Keratinocyte (primary cell): ENCODE measurements around the gene PIP4K2A. TPM values are rescaled to one million over a fixed set of nuclear protein-coding genes. Genes with fewer than 3 reads are reported as not detected.
"Not testable (repeated sequence)": the region's sequence is repeated elsewhere in the genome, so short reads cannot be mapped to it uniquely, and the experiment has no call there.

Source experiments
- DNase-seq: peaks from one replicate; pipeline ENCODE4 v3.0.0-alpha.2; 2011; ENCODE audit warnings: low read depth, missing footprints, low spot score
- FAIRE-seq: peaks from 2 replicates; lab custom pipeline; 2011; peaks lifted over from hg19 to GRCh38; lab: Jason Lieb, UNC
- H2AFZ ChIP-seq: 2 replicates; pipeline ENCODE4 v1.6.0; 2012; ENCODE audit warnings: low read length, control low read depth, inconsistent platforms; ENCODE audit not compliant: control insufficient read depth
- H3K27ac ChIP-seq: 2 replicates; pipeline ENCODE4 v1.5.1; 2011; ENCODE audit warnings: low read length; ENCODE audit not compliant: control insufficient read depth, insufficient read depth
- H3K27me3 ChIP-seq: 3 replicates; pipeline ENCODE4 v1.6.0; 2011; ENCODE audit warnings: low read length; ENCODE audit not compliant: control insufficient read depth, insufficient read depth; ENCODE audit errors: extremely low read depth
- H3K36me3 ChIP-seq, 2 experiments: 2 replicates in 1 of 2; 3 replicates in 1 of 2; pipeline ENCODE4 v1.5.1; 2011; ENCODE audit warnings: low read length in 2 of 2, mild to moderate bottlenecking in 1 of 2; ENCODE audit not compliant: control insufficient read depth in 2 of 2, insufficient read depth in 2 of 2; ENCODE audit errors: extremely low read depth in 1 of 2
- H3K4me1 ChIP-seq: 3 replicates; pipeline ENCODE4 v1.5.1; 2011; ENCODE audit warnings: low read length; ENCODE audit not compliant: control insufficient read depth, insufficient read depth; ENCODE audit errors: extremely low read depth
- H3K4me2 ChIP-seq: 3 replicates; pipeline ENCODE4 v1.6.0; 2011; ENCODE audit warnings: low read depth, low read length; ENCODE audit not compliant: control insufficient read depth, insufficient read depth; ENCODE audit errors: extremely low read depth
- H3K4me3 ChIP-seq, 3 experiments: fragments of 200-600 bp in 1 of 3; sonication (generic) in 1 of 3; 2 replicates in 2 of 3; 3 replicates in 1 of 3; pipeline ENCODE4 v1.5.1; 2011 to 2016; ENCODE audit warnings: low read length in 3 of 3, mild to moderate bottlenecking in 3 of 3, control low read depth in 2 of 3, inconsistent platforms in 1 of 3, low read depth in 1 of 3, mixed read lengths in 1 of 3, mixed run types in 1 of 3, moderate library complexity in 1 of 3; ENCODE audit not compliant: control insufficient read depth in 2 of 3, insufficient read depth in 2 of 3; ENCODE audit errors: extremely low read depth in 1 of 3
- H3K79me2 ChIP-seq: 2 replicates; pipeline ENCODE4 v1.6.0; 2012; ENCODE audit warnings: low read length; ENCODE audit not compliant: control insufficient read depth, insufficient read depth
- H3K9ac ChIP-seq: 3 replicates; pipeline ENCODE4 v1.6.0; 2011; ENCODE audit warnings: low read length; ENCODE audit not compliant: control insufficient read depth, insufficient read depth; ENCODE audit errors: extremely low read depth
- H3K9me1 ChIP-seq: 3 replicates; pipeline ENCODE4 v1.6.0; 2011; ENCODE audit warnings: low read length; ENCODE audit not compliant: control insufficient read depth, insufficient read depth; ENCODE audit errors: extremely low read depth
- H3K9me3 ChIP-seq: 2 replicates; pipeline ENCODE4 v1.5.1; 2012; ENCODE audit warnings: low read depth, low read length; ENCODE audit not compliant: control insufficient read depth
- H4K20me1 ChIP-seq: 3 replicates; pipeline ENCODE4 v1.6.0; 2011; ENCODE audit warnings: low read length; ENCODE audit not compliant: control insufficient read depth, insufficient read depth; ENCODE audit errors: extremely low read depth
- EZH2 ChIP-seq: IDR thresholded peaks from one replicate; pipeline ENCODE4 v1.6.1; 2012; ENCODE audit warnings: inconsistent platforms, mild to moderate bottlenecking, low read length, moderate library complexity
- dilution Hi-C: fragments of 300-500 bp; cut with MboI; formaldehyde crosslinking; loops from one replicate; pipeline ENCODE4 v1.7.0; 2020; ENCODE audit warnings: low sequenced_read_pairs; ENCODE audit not compliant: extremely low pct_ligation_motif_present
- polyA plus RNA-seq, 5 experiments: library from polyadenylated mRNA; depleted of rRNA in 3 of 5; stranded (reverse) in 3 of 5; stranded (forward) in 1 of 5; unstranded in 1 of 5; fragments of >200 nt; gene quantifications; 1 replicate in 1 of 5; 2 replicates in 3 of 5; 3 replicates in 1 of 5; pipeline versions ENCODE4 v1.2.1 to v1.2.3, GENCODE V29; 2011 to 2012; ENCODE audit warnings: missing spikeins in 2 of 5, low read depth in 1 of 5, low replicate concordance in 1 of 5
- TF ChIP-seq, protein P1 (sequence below), 3 experiments: IDR thresholded peaks in 1 of 3; conservative IDR thresholded peaks in 1 of 3; optimal IDR thresholded peaks in 1 of 3; 2 replicates in 2 of 3; 3 replicates in 1 of 3; pipeline versions ENCODE3 to v1.5.1; 2011; ENCODE audit warnings: low read length in 3 of 3, mild to moderate bottlenecking in 3 of 3, moderate library complexity in 2 of 3, control low read depth in 1 of 3, inconsistent platforms in 1 of 3; ENCODE audit not compliant: insufficient read depth in 2 of 3; ENCODE audit errors: extremely low read depth in 1 of 3

PIP4K2A gene
- polyA plus RNA-seq, 1 donor (not counting 4 experiments of a cell fraction or from before 2014, with no cell fraction given) = 15.5 TPM

DNA sequence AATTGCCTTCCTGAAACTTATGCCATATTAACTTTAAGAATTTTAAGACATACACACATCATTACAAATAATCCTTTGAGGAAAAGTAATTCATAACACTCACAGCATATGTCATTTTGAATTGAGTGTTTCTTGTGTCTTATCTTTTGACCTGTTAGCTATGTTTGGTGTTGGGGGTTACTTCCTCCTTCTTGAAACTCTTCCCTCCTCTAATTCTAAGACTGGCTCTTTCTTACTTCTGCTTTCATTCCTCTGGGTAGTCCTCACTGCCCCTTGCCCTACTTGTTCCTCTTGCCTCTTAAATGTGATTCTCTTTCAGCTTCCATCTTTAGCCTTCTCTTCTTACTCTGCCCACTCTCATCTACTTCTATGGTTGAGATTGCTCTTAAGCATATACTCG is 28.3 kb upstream of the PIP4K2A start:
- H3K4me1 ChIP-seq = no peaks in the 10 kb centered on the region
- H3K4me3 ChIP-seq = no peak overlapping the region
- no peaks in the 10 kb centered on the region for H3K9me3 ChIP-seq
- TF ChIP-seq EZH2 = no peak
- TF ChIP-seq, protein P1, sequence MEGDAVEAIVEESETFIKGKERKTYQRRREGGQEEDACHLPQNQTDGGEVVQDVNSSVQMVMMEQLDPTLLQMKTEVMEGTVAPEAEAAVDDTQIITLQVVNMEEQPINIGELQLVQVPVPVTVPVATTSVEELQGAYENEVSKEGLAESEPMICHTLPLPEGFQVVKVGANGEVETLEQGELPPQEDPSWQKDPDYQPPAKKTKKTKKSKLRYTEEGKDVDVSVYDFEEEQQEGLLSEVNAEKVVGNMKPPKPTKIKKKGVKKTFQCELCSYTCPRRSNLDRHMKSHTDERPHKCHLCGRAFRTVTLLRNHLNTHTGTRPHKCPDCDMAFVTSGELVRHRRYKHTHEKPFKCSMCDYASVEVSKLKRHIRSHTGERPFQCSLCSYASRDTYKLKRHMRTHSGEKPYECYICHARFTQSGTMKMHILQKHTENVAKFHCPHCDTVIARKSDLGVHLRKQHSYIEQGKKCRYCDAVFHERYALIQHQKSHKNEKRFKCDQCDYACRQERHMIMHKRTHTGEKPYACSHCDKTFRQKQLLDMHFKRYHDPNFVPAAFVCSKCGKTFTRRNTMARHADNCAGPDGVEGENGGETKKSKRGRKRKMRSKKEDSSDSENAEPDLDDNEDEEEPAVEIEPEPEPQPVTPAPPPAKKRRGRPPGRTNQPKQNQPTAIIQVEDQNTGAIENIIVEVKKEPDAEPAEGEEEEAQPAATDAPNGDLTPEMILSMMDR (optimal IDR thresholded peaks at IDR 0.05 in 1 of 3, IDR thresholded peaks at IDR 0.05 in 1 of 3, conservative IDR thresholded peaks at IDR 0.05 in 1 of 3; ENCODE audit: extremely low read depth in 1 of 3, insufficient read depth in 2 of 3, low read length in 3 of 3) = no peak
- no peaks in the 10 kb centered on the region for H4K20me1 ChIP-seq
- no peaks in the 10 kb centered on the region for H3K36me3 ChIP-seq
- H3K27me3 ChIP-seq = peaks cover 5% of the 10 kb centered on the region
- H3K27ac ChIP-seq = no peak overlapping the region
- no peak overlapping the region for H3K4me2 ChIP-seq
- dilution Hi-C loops = no loop called here
- no peaks in the 10 kb centered on the region for H3K79me2 ChIP-seq
- FAIRE-seq = no peak
- H3K9ac ChIP-seq = no peak overlapping the region
- no peak overlapping the region for H2AFZ ChIP-seq
- H3K9me1 ChIP-seq = no peaks in the 10 kb centered on the region
- no peak for DNase-seq

DNA sequence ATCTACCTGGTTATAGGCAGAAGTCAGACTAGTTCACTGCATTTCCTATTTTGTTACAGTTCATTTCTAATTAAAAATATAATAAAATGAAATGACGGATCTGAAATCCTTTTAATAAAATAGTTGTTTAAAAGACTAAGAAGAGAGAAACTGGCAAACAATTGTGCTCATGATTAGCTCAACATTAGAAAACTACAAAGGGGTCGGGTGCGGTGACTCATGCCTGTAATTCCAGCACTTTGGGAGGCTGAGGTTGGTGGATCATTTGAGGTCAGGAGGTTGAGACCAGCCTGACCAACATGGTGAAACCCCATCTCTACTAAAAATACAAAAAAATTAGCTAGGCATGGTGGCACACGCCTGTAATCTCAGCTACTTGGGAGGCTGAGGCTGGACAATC is 27.3 kb upstream of the PIP4K2A start:
- dilution Hi-C loops = not testable (repeated sequence)

DNA sequence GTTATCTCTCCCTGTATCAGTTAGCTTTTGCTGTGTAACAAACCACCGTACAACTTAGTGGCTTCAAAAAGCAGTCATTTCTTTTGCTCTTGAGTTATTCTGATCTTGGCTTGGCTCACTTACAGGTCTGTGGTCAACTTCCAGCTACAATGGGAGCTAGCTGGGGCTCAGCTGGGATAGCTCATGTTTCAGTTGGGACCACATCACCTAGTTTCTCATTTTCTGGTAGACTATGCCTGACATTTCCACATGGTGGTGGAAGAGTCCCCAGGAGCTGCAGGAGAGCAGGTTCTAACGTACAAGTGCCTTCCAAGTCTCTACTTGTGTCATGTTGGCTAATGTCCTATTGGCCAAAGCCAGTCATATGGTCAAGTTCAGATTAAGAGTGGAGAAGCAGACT is 25.8 kb upstream of the PIP4K2A start:
- H3K36me3 ChIP-seq = no peaks in the 10 kb centered on the region
- H3K9ac ChIP-seq = no peak overlapping the region
- dilution Hi-C loops = no loop called here
- H3K4me1 ChIP-seq = no peaks in the 10 kb centered on the region
- no peak overlapping the region for H3K4me3 ChIP-seq
- no peaks in the 10 kb centered on the region for H3K9me1 ChIP-seq
- H3K79me2 ChIP-seq = no peaks in the 10 kb centered on the region
- no peak overlapping the region for H3K4me2 ChIP-seq
- no peaks in the 10 kb centered on the region for H3K9me3 ChIP-seq
- H3K27me3 ChIP-seq = peaks cover 5% of the 10 kb centered on the region
- no peak for DNase-seq
- H4K20me1 ChIP-seq = no peaks in the 10 kb centered on the region
- TF ChIP-seq EZH2 = no peak
- TF ChIP-seq, protein P1 (optimal IDR thresholded peaks at IDR 0.05 in 1 of 3, IDR thresholded peaks at IDR 0.05 in 1 of 3, conservative IDR thresholded peaks at IDR 0.05 in 1 of 3; ENCODE audit: extremely low read depth in 1 of 3, insufficient read depth in 2 of 3, low read length in 3 of 3) = no peak
- no peak overlapping the region for H2AFZ ChIP-seq
- FAIRE-seq = no peak
- no peak overlapping the region for H3K27ac ChIP-seq

More for the DNA sequence above, 27.3 kb upstream of the PIP4K2A start:
- H4K20me1 ChIP-seq, H2AFZ ChIP-seq, H3K4me3 ChIP-seq, H3K36me3 ChIP-seq, H3K4me1 ChIP-seq, H3K27ac ChIP-seq, FAIRE-seq, H3K9me3 ChIP-seq, H3K27me3 ChIP-seq, H3K4me2 ChIP-seq, DNase-seq, H3K9ac ChIP-seq, H3K79me2 ChIP-seq, H3K9me1 ChIP-seq: not testable (repeated sequence)
